VCaP (cell line): ENCODE measurements around the gene PARP6.
"Not testable (repeated sequence)": the region's sequence is repeated elsewhere in the genome, so short reads cannot be mapped to it uniquely, and the experiment has no call there.

ENCODE experiments used
- H3K27ac ChIP-seq: fragments of 450-650 bp; 2 replicates; pipeline ENCODE4 v1.5.1; 2017
- CTCF ChIP-seq: fragments of 450-650 bp; conservative IDR thresholded peaks from 2 replicates; pipeline ENCODE4 v1.5.1; 2017; ENCODE audit warnings: mild to moderate bottlenecking, moderate library complexity

PARP6 gene

GRCh38 chr15:72276326-72276700 lies 4.0 kb upstream of the PARP6 start:
- no peak overlapping the region for H3K27ac ChIP-seq
- TF ChIP-seq CTCF = no peak

- not testable (repeated sequence) for H3K27ac ChIP-seq
Measured at GRCh38 chr15:72275635-72276325, 3.4 kb upstream of the PARP6 start.

- TF ChIP-seq CTCF = no peak
Measured at GRCh38 chr15:72272997-72273352, 621 bp upstream of the PARP6 start.

GRCh38 chr15:72271895-72272212 lies 500 bp downstream of the PARP6 start:
- no peak overlapping the region for H3K27ac ChIP-seq
- TF ChIP-seq CTCF = no peak

More at GRCh38 chr15:72272997-72273352, 621 bp upstream of the PARP6 start:
- H3K27ac ChIP-seq = no peak overlapping the region

- H3K27ac ChIP-seq = no peak overlapping the region
- no peak for TF ChIP-seq CTCF
Measured at GRCh38 chr15:72271221-72271620, 1.1 kb downstream of the PARP6 start.

- TF ChIP-seq CTCF = no peak
Measured at GRCh38 chr15:72269739-72270138, 2.6 kb downstream of the PARP6 start.

GRCh38 chr15:72265031-72265430 lies 7.3 kb downstream of the PARP6 start:
- no peak overlapping the region for H3K27ac ChIP-seq
- TF ChIP-seq CTCF = no peak

More at GRCh38 chr15:72269739-72270138, 2.6 kb downstream of the PARP6 start:
- H3K27ac ChIP-seq = no peak overlapping the region

- TF ChIP-seq CTCF = no peak
- no peak overlapping the region for H3K27ac ChIP-seq
Measured at GRCh38 chr15:72252663-72253299, 19.6 kb downstream of the PARP6 start.
